HepG2 (cell line): ENCODE measurements around the gene REM2. TPM values are rescaled to one million over a fixed set of nuclear protein-coding genes. Genes with fewer than 3 reads are reported as not detected.

Experiments used
- CCAR2 ChIP-seq: fragments of 200-400 bp; formaldehyde crosslinking; optimal IDR thresholded peaks from 2 replicates; pipeline ENCODE3; 2018; ENCODE audit warnings: low read depth, mild to moderate bottlenecking, low read length, moderate library complexity
- GMEB2 ChIP-seq: IDR thresholded peaks from 2 replicates; pipeline ENCODE4 v1.6.1; 2016; ENCODE audit warnings: missing biosample characterization, missing genetic modification reagents, low read depth
- KDM5B ChIP-seq: sonication (generic); formaldehyde crosslinking; IDR thresholded peaks from 2 replicates; pipeline ENCODE4 v1.4.0; 2020; ENCODE audit warnings: missing genetic modification reagents, mild to moderate bottlenecking, borderline replicate concordance
- MTF2 ChIP-seq: sonication (generic); formaldehyde crosslinking; IDR thresholded peaks from 2 replicates; pipeline ENCODE4 v1.5.0; 2020; ENCODE audit warnings: missing genetic modification reagents, borderline replicate concordance
- NFAT5 ChIP-seq: sonication (generic); formaldehyde crosslinking; IDR thresholded peaks from 2 replicates; pipeline ENCODE4 v1.4.0; 2020; ENCODE audit warnings: missing genetic modification reagents
- NFE2 ChIP-seq: sonication (generic); formaldehyde crosslinking; IDR thresholded peaks from 2 replicates; pipeline ENCODE4 v1.4.0; 2020; ENCODE audit warnings: missing genetic modification reagents
- SRSF1 ChIP-seq: fragments of 200-400 bp; formaldehyde crosslinking; optimal IDR thresholded peaks from 2 replicates; pipeline ENCODE3; 2017; ENCODE audit warnings: mild to moderate bottlenecking, low read depth, low read length, moderate library complexity
- ZBTB7A ChIP-seq: sonication (generic); formaldehyde crosslinking; IDR thresholded peaks from 2 replicates; pipeline ENCODE4 v1.8.0; 2022; ENCODE audit warnings: mild to moderate bottlenecking, missing genetic modification reagents
- ZFP91 ChIP-seq: sonication (generic); formaldehyde crosslinking; IDR thresholded peaks from 2 replicates; pipeline ENCODE4 v1.9.0; 2022; ENCODE audit warnings: missing genetic modification reagents, mild to moderate bottlenecking, borderline replicate concordance
- ZNF317 ChIP-seq: sonication (generic); formaldehyde crosslinking; IDR thresholded peaks from 2 replicates; pipeline ENCODE4 v1.5.0; 2020; ENCODE audit warnings: mild to moderate bottlenecking, missing genetic modification reagents
- ZNF451 ChIP-seq: sonication (generic); formaldehyde crosslinking; IDR thresholded peaks from 2 replicates; pipeline ENCODE4 v1.5.0; 2020; ENCODE audit warnings: mild to moderate bottlenecking, missing genetic modification reagents
- ZNF773 ChIP-seq: sonication (generic); formaldehyde crosslinking; IDR thresholded peaks from 2 replicates; pipeline ENCODE4 v1.4.0; 2020; ENCODE audit warnings: missing genetic modification reagents, borderline replicate concordance
- ZNF782 ChIP-seq: sonication (generic); formaldehyde crosslinking; IDR thresholded peaks from 2 replicates; pipeline ENCODE4 v1.4.0; 2020; ENCODE audit warnings: missing genetic modification reagents, mild to moderate bottlenecking, borderline replicate concordance
- ZSCAN20 ChIP-seq: sonication (generic); formaldehyde crosslinking; IDR thresholded peaks from 2 replicates; pipeline ENCODE4 v1.4.0; 2020; ENCODE audit warnings: missing genetic modification reagents, mild to moderate bottlenecking, borderline replicate concordance
- polyA plus RNA-seq, 8 experiments: library from polyadenylated mRNA; depleted of rRNA in 3 of 8; stranded (reverse) in 7 of 8; unstranded in 1 of 8; fragments of >200 nt; fragmentation: Illumina TruSeq in 4 of 8; extraction: Trizol in 4 of 8; gene quantifications; 2 replicates each; pipeline versions ENCODE4 v1.2.1 to v1.2.3, GENCODE V29; 2011 to 2016; ENCODE audit warnings: low read depth in 4 of 8, missing spikeins in 1 of 8, mixed read lengths in 1 of 8; ENCODE audit not compliant: insufficient read depth in 1 of 8
- total RNA-seq, 5 experiments: library from RNA; depleted of rRNA; stranded (reverse); fragments of >200 nt; fragmentation: Illumina TruSeq; extraction: Trizol; gene quantifications; 2 replicates each; pipeline ENCODE4 v1.2.3, GENCODE V29; 2016; ENCODE audit warnings: low read depth in 1 of 5
- TF ChIP-seq, protein P1 (sequence below): IDR thresholded peaks from 2 replicates; pipeline ENCODE4 v1.6.1; 2016; ENCODE audit warnings: missing genetic modification reagents, missing compliant biosample characterization
- TF ChIP-seq, protein P2 (sequence below): fragments of 450-650 bp; IDR thresholded peaks from 2 replicates; pipeline ENCODE4 v1.6.1; 2016
- TF ChIP-seq, protein P3 (sequence below): sonication (generic); formaldehyde crosslinking; IDR thresholded peaks from 2 replicates; pipeline ENCODE4 v1.4.0; 2020; ENCODE audit warnings: mild to moderate bottlenecking, low read depth, missing genetic modification reagents

Gene REM2
- total and polyA plus RNA-seq, 2 of the 13 experiments (the other 11 are each of a cell fraction or from before 2014, with no cell fraction given): 0.20 TPM; not detected in 1

- TF ChIP-seq NFE2: no peak
- TF ChIP-seq, protein P1, sequence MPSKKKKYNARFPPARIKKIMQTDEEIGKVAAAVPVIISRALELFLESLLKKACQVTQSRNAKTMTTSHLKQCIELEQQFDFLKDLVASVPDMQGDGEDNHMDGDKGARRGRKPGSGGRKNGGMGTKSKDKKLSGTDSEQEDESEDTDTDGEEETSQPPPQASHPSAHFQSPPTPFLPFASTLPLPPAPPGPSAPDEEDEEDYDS (CRISPR knock-in tag): peak; percentile 55; the same call in 1 of the 2 replicates
- no peak; the same call in 1 of the 2 replicates for TF ChIP-seq KDM5B
- no peak for TF ChIP-seq GMEB2 (CRISPR knock-in tag)
- TF ChIP-seq ZNF782 (CRISPR knock-in tag): no peak; the same call in 1 of the 2 replicates
- TF ChIP-seq ZNF317: no peak
- peak; percentile 82; the same call in 1 of the 2 replicates for TF ChIP-seq ZSCAN20
- TF ChIP-seq MTF2: no peak
- TF ChIP-seq ZNF451 (CRISPR knock-in tag): no peak
- TF ChIP-seq ZBTB7A (CRISPR knock-in tag): peak; percentile 56
- 0 out of 2 replicates have a peak, but pooled peaks have one; percentile 16 for TF ChIP-seq ZNF773 (CRISPR knock-in tag)
- peak; percentile 90; the same call in 1 of the 2 replicates for TF ChIP-seq ZFP91 (CRISPR knock-in tag)
- TF ChIP-seq, protein P2, sequence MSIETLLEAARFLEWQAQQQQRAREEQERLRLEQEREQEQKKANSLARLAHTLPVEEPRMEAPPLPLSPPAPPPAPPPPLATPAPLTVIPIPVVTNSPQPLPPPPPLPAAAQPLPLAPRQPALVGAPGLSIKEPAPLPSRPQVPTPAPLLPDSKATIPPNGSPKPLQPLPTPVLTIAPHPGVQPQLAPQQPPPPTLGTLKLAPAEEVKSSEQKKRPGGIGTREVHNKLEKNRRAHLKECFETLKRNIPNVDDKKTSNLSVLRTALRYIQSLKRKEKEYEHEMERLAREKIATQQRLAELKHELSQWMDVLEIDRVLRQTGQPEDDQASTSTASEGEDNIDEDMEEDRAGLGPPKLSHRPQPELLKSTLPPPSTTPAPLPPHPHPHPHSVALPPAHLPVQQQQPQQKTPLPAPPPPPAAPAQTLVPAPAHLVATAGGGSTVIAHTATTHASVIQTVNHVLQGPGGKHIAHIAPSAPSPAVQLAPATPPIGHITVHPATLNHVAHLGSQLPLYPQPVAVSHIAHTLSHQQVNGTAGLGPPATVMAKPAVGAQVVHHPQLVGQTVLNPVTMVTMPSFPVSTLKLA: no peak
- TF ChIP-seq NFAT5 (CRISPR knock-in tag): no peak
- no peak for TF ChIP-seq SRSF1
- TF ChIP-seq, protein P3, sequence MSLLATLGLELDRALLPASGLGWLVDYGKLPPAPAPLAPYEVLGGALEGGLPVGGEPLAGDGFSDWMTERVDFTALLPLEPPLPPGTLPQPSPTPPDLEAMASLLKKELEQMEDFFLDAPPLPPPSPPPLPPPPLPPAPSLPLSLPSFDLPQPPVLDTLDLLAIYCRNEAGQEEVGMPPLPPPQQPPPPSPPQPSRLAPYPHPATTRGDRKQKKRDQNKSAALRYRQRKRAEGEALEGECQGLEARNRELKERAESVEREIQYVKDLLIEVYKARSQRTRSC (CRISPR knock-in tag): no peak
- peak; percentile 82 for TF ChIP-seq CCAR2
These were observed 10.8 kb upstream of the REM2 start (continued) for GRCh38 chr14:22872033-22872832.
